HG02623 (cell line): ENCODE results near the gene KMT2C.
"Not testable (repeated sequence)": the region's sequence is repeated elsewhere in the genome, so short reads cannot be mapped to it uniquely, and the experiment has no call there.

Source experiments
- ATAC-seq: cut with Tn5 transposase; IDR thresholded peaks from one replicate; pipeline ENCODE4 v1.9.1; 2021; ENCODE audit warnings: moderate library complexity; ENCODE audit not compliant: unreplicated experiment

Gene KMT2C

GRCh38 chr7:152442330-152442835 is 6.6 kb upstream of the KMT2C start:
- no peak for ATAC-seq

DNA sequence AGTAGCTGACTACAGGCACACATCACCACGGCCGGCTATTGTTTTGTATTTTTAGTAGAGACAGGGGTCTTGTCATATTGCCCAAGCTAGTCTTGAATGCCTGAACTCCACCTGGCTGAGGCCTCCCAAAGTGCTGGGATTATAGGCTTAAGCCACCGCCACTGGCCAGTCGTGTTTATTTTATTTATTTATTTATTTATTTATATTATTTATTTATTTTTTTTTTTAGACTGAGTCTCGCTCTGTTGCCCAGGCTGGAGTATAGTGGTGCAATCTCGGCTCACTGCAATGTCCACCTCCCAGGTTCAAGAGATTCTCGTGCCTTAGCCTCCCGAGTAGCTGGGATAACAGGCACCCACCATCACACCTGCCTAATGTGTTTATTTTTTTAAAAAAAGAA is 6.0 kb upstream of the KMT2C start:
- not testable (repeated sequence) for ATAC-seq

DNA sequence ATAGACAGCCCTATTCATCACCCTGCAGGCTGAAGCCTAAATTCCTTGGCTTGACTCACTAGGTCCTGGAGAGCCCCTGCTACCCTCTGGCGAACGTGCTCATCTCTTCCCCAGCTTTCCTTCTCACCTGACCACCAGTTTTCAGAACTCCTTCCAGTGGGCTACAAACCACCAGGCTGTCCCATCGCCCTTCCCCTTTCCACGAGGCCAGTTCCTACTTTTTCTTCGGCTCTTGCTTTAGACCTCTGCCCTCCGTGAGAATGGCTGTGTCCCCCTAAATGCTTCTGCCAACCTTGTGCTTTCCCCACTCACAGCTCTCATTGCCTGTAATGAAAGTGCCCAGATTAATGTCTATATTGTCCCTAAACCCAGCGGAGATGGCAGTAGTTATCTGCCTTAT is 5.4 kb upstream of the KMT2C start:
- ATAC-seq = not testable (repeated sequence)

DNA sequence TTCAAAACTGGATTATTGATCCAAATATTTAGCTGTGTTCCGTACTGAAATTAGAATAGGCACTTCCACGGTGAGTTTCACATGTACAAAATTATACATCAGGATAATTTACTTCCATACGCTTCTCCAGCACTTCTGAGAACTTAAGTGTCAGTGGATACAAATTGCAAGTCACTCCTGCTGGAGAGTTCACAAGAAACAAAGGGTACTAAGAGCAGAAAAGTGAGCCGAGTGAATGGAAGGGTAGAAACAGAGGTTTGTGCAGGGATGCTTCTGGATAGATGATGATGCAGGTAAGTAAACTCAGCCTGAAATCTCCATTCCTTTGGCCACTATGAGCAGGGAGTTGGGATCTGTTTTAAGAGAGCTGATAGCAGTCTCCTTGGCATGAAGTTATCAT is 2.2 kb upstream of the KMT2C start:
- ATAC-seq = not testable (repeated sequence)

GRCh38 chr7:152436931-152437575 is 1.2 kb upstream of the KMT2C start:
- ATAC-seq = not testable (repeated sequence)

- ATAC-seq = peak; percentile 47
These were observed 518 bp upstream of the KMT2C start for GRCh38 chr7:152436111-152436930.

DNA sequence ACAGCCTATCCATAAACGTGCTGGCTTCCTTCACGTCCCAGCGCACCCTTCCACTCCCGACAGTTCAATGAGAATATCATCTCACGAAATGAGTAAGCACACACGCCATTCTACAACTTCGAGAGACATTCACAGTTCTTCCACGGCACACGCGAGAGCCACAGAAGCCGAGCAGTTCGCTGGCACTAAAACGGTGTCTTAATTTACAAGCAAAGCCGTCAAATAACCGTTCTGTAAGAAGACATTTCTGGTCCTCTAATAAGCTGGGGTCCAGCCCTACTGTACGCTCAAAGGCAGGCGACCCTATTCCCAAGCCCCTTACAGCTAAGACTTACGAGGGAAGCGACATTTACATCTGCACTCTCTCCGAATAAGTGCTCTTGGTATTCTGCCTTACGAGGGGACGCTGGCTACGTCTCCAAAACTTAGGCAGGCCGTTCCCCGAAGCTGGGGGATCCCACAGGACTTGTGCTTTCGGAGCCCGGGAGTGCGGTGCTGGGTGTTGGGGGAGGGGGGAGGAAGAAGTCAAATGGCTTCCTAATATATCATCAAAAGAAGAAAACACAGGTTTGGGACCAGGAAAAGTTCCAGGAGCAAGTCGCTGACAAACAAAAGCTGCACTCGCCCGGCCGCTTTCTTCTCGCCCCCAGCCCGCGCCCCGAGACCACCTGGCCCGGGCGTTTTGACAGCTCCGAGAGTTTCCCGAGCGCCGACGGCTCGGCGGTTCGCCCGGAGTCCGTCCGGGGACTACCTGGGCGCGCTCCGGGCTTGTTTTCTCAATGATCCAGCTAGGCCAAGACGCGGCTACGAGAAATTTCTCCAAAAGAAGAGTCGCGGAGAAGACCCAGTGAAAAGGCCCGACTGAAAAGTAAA is 1.1 kb downstream of the KMT2C start:
- not testable (repeated sequence) for ATAC-seq

GRCh38 chr7:152433721-152434490 is 1.9 kb downstream of the KMT2C start:
- not testable (repeated sequence) for ATAC-seq

- ATAC-seq = not testable (repeated sequence)
These were observed 3.1 kb downstream of the KMT2C start for GRCh38 chr7:152432735-152433134.

DNA sequence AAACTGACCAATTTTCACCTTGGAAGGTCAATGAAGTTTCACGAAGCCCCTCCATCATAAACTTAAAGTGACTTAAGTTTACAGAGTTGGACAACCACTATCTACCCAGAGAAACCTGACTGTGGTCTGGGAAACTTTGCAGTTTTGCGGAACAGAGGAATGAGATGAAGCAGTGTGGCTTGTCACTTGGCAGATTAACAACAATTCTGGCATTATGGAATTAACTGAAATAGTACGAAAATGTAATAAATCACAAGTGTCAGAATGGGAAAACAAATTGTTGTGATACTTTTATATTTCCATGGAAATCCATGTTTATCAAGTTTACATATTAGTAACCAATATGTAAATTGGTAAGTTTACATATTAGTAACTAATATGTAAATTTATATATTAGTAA is 4.9 kb downstream of the KMT2C start:
- ATAC-seq = no peak

DNA sequence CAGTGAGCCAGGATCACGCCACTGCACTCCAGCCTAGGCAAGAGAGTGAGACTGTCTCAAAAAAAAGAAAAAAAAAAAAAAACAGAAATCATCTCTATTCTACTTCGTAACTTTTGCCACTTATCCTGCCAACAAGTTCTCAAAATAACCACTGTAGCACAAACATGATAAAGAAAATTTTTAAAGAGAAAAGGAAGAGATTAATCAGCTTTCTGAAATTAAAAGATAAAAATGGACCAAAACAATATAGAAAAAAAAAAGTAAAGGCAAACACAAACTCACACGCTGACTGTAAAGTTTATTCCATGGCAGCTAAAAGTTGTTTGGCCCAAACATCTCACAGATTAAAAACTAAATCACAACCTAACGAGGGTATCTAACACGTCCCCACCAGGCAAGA is 5.7 kb downstream of the KMT2C start:
- not testable (repeated sequence) for ATAC-seq

DNA sequence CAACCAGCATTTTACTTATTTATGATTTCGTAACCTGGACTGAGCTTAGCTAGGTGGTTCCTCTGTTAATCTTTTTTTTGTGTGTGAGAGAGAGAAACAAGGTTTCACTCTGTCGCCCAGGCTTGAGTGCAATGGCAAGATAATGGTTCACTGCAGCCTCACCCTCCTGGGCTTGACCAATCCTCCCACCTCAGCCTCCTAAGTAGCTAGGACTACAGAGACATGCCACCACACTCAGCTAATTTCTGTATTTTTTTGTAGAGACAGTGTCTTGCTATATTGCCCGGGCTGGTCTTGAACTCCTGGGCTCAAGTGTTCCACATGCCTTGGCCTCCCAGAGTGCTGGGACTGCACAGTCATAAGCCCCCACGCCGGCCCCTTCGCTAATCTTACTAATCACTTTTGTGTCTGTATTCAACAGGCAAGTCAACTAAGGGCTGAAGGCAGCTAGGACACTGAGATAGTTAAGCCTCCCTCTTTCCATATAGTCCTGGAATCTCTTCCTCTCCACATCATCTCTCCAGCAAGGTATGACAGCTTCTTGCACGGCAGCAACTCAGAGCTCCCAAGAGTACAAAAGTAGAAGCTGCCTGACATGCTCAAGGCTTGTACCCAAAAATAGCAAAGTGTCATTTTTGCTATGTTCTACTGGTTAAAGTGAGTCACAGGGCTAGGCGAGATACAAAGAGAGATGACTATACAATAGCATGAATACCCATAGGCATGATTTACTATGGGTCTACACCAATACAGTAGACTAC is 11.3 kb downstream of the KMT2C start:
- no peak for ATAC-seq

- no peak for ATAC-seq
These were observed 11.8 kb downstream of the KMT2C start for GRCh38 chr7:152423991-152424347.

DNA sequence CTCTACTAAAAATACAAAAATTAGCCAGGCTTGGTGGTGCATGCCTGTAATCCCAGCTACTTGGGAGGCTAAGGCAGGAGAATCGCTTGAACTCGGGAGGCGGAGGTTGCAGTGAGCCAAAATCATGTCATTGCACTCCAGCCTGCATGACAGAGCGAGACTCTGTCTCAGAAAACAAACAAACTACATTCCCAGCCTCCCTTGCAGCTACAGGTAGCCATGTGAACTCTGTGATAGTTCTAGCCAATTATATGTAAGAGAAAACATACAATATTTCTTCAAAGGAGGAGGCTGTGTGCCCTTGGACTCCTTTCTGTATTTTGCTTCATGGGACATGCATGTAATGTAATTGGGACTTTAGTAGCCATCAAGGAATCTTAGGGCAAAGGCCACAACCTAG is 12.6 kb downstream of the KMT2C start:
- not testable (repeated sequence) for ATAC-seq

DNA sequence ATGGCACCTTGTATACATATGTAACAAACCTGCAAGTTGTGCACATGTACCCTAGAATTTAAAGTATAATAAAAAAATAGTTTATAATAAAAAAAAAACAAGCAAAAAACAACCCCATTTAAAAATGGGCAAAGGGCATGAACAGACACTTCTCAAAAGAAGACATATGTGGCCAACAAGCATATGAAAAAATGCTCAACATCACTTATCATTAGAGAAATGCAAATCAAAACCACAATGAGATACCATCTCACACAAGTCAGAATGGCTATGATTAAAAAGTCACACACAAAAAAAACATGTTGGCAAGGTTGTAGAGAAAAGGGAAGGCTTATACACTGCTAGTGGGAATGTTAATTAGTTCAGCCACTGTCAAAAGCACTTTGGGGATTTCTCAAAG is 14.9 kb downstream of the KMT2C start:
- ATAC-seq = not testable (repeated sequence)

DNA sequence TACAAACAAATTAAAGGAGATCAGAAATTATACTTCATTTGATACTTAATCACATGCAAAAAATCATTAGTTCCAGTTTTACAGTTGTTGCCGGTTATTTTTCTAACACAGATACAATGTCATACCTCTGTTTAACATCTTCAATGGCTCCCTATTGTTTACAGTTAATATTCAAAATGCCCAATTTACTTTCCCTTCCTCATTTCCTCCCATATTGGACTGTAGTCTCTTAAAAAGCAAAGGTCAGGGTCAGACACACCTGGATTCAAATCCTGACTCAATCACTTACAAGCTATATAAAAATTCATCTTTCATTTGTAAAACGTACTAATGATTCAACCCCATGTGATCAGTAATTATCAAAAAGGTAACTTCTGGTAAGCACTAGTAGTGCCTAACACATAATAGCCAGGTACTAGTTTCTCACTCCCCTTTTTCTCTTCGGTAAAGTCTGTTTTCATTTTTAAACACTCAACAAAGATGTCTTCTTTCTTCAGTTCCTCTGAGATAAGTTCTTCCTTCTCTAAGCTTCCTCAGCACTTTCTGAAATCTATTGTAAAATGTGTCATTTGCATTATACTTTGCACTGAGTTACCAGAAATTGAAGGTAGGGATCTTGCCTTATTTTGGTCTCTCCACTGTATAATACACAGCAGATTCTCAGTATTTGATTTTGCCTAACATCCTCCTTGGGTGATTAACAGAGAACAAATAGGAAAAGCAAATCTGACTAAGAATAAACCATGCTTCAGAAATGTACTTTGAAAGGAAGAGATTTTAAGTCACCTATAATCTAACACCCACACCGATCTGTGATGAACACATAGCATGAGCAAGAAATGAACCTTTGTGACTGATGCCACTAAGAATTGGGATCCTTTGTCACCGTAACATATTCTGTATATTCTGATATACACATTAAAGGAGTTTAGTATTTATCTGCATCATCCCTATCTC is 16.1 kb downstream of the KMT2C start:
- no peak for ATAC-seq

- no peak for ATAC-seq
These were observed 21.0 kb downstream of the KMT2C start for GRCh38 chr7:152414779-152415178.

DNA sequence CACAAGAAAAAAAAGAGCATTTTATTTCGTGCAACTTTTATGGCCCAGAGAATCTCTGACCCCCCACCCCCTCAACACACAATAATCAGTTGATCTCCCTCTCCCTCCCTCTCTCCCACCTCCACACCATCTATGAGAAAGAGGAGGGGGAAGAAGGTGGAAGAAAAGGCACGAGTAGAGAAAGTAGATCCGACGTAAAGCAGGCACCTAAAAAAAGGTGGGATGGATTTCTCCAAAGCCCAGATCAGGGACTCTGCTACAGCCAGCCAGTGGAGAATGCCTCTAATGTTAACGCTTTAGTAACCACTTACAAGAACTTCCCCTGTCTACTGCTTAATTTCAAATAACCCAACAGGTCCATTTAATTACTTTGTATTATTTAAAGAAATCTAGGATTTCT is 24.4 kb downstream of the KMT2C start:
- no peak for ATAC-seq

GRCh38 chr7:152406491-152406890 is 29.3 kb downstream of the KMT2C start:
- no peak for ATAC-seq
